CD4-positive, alpha-beta T cell treated with Interleukin-4 for 1 hour (primary cell): ENCODE results near the gene SH3BP1.
"Not testable (repeated sequence)": the region's sequence is repeated elsewhere in the genome, so short reads cannot be mapped to it uniquely, and the experiment has no call there.

Source experiments
- DNase-seq, 2 donors: peaks; one replicate each; pipeline ENCODE4 v3.0.0-alpha.2; 2020 to 2022

Gene SH3BP1, protein sequence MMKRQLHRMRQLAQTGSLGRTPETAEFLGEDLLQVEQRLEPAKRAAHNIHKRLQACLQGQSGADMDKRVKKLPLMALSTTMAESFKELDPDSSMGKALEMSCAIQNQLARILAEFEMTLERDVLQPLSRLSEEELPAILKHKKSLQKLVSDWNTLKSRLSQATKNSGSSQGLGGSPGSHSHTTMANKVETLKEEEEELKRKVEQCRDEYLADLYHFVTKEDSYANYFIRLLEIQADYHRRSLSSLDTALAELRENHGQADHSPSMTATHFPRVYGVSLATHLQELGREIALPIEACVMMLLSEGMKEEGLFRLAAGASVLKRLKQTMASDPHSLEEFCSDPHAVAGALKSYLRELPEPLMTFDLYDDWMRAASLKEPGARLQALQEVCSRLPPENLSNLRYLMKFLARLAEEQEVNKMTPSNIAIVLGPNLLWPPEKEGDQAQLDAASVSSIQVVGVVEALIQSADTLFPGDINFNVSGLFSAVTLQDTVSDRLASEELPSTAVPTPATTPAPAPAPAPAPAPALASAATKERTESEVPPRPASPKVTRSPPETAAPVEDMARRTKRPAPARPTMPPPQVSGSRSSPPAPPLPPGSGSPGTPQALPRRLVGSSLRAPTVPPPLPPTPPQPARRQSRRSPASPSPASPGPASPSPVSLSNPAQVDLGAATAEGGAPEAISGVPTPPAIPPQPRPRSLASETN

DNA sequence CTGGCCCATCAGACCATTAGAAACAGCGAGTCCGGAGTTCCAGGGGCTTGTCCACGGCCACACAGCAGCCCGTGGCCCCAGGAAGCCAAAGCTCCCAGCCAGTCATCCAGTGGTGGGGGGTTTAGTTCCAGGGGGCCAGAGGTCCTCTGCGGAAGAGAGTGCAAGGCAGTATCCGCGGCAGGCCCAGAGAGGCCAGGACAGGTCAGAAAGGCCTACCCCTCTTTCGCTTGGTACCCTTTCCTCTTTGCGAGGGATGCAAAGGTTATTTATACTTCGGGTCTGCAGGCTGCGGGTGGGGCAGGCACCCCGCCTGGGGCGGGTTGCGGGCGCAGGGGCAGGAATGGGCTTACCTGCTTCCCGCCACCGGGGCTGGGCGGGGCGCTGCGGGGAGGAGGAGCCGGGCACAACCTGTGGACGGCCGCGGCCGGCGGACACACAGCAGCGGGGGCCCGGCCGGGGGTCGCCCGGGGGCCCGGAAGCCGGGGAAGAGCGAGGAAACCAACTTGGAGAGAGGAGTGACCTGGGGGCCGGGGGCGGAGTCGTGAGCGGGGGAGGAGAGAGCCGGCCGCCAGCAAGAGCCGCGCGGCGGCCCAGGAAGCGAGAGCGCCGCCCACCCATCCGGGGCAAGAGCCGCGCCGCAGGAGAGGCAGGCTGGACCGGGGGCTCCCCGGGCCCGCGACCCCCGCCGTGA, at the start of gene SH3BP1:
Gene SH3BP1 (plus strand): TSS at position 600 of the 691 bp plus-strand sequence. CDS start 119 bp downstream, outside the sequence.
- DNase-seq = peak; percentile 42 to 64

DNA sequence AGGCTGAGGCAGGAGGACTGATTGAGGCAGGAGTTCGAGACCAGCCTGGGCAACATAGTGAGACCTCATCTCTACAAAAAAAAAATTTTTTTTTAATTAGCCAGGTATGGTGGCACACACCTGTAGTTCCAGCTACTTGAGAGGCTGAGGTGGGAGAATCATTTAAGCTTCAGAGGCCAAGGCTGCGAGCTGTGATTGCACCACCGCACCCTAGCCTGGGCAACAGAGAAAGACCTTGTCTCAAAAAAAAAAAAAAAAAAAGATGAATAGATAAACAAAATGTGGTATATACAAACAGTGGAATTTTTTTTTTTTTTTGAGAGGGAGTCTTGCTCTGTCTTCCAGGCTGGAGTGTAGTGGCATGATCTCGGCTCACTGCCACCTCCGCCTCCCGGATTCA, 48.4 kb upstream of the SH3BP1 start:
- not testable (repeated sequence) for DNase-seq

DNA sequence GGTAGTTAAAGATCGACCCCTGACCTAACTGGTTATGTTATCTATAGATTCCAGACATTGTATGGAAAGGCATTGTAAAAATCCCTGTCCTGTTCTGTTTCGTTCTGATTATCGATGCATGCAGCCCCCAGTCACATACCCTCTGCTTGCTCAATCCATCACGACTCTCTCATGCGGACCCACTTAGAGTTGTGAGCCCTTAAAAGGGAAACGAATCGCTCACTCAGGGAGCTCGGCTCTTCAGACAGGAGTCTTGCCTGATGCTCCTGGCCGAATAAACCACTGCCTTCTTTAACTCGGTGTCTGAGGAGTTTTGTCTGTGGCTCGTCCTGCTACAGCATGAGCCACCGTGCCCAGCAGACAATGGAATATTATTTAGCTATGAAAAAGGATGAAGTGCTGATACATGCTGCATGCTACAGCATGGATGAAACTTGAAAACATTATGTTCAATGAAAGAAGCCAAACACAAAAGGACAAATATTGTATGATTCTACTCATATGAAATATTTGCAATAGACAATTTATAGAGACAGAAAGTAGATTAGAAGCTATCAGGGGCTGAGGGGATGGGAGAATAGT, 47.6 kb upstream of the SH3BP1 start:
- no peak for DNase-seq

DNA sequence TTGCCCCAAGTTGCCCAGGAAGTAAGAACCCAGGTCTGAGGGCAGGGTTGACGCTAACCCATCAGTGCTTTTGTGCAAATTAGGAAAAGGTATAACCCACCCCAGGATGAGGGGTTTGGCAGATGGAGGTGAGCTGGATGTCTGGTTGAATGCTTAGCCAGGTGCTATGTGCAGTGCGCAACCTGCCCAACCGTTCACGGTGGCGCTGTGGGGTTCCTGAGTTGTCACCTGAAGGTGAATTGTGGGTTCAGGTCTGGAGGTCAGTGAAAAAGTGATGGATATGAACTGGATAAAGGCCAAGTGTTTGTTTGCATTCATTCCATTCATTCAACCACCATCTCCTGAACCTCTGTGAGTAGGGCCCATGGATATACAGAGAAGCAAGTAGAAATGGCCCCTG, 45.2 kb upstream of the SH3BP1 start:
- no peak for DNase-seq

DNA sequence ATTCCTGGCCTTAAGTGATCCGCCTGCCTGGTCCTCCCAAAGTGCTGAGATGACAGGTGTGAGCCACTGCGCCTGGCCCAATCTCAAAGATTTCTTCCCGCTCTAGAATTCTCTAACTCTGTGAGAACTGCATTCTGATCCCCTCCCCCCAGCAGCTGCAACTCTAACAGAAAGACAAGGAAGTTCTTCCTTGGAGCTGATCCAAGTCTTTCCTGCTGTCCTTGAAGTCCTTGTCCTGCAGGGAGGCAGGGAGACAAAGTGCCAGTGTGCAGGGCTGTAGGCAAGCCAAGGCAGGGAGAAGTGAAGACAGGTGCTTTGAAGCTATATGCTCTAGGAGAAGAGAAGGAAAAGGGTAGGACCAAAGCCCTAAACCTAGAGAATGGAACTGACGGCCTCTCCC, 40.3 kb upstream of the SH3BP1 start:
- no peak for DNase-seq

DNA sequence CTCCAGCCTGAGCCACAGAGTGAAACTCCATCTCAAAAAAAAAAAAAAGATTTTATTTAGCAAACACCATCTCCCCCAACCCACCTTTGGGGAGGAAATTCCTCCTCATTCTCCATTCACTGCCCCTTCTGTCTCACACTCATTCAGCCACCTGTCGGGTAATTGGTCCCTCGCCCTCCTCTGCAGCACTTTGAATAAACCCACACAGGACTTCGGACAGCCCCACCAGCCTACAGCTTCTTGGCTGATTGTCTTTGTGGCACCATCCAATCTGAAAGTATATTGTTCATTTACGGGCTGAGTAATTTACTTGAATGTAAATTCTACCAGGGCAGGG, 38.3 kb upstream of the SH3BP1 start:
- DNase-seq = no peak

DNA sequence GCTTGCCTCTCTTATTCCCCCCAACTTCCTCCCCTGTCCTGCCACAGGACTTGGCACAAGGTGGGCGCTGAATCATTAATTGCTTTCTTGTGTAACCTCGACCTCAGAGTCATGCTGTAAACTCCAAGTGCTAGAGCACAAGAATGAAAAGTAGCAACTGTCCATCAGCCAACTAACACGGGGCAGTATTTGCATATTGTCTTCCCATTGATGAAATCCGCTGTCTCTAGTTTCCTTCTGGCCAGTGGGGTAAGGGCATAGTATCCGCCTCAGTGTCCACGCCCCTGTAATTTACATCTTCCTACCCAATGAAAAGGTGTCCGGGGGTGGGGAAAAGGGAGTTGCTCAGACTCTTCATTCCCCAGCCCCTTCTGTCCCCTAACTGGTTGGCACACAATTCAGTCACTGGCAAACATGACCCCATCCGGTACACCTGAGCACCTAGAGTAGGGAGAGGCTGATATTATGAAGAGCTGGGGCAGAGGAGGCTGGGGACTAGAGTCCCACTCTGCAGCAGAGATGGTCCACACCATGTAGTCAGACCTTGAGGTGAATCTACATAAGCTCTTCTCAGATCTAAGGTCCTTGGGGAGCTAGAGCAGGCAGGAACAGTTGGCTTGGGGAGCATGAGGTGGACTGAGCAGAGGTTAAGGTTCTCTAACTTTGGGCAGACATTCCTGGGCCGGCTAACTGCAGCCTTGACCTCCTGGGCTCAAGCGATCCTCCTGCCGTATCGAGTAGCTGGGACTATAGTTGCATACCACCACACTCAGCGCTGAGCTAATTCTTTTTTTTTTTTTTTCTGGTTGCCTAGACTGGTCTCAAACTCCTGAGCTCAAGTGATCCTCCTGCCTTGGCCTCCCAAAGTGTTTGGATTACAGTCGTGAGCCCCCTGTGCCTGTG, 37.7 kb upstream of the SH3BP1 start:
- no peak for DNase-seq

DNA sequence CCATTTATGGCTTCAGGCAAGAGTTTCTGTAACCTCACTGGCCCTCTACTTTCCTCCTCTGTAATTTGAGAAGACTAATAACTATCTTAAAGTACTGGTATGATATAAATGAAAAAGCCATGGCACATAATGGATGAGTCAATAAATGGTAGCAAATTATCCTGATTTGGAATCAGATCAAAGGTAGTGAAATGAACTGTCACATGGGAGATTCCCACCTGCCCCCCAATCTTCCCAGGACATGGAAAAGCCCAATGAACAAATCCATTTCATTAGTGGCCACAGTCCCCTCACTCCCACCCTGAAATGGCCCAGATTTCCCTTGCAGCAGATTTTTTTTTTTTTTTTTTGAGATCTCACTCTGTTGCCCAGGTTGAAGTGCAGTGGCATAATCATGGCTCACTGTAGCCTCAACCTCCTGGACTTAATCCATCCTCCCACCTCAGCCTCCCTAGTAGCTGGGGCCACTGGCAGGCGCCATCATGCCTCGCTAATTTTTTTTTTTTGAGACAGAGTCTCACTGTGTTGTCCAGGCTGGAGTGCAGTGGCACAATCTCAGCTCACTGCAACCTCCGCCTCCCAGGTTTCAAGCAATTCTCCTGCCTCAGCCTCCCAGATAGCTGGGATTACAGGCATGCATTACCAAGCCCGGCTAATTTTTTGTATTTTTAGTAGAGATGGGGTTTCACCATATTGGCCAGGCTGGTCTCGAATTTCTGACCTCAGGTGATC, 36.8 kb upstream of the SH3BP1 start:
- not testable (repeated sequence) for DNase-seq

DNA sequence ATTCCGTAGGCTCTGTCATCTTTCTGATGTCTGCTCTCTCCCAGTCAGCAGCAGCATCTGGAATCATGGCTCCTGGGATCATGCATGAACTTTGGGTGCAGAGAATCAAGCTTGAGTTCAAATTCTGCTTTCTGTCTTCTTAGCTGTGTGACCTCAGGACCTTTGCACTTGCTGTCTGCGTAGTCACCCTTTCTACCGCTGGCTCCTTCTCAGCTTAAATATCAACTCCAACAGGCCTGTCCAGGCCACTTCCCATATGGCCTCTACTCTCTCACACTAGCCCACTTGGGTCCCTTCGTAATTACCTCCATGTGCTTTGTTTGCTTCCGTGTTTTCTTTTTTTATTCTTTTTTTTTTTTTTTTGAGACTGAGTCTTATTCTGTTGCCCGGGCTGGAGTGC, 35.4 kb upstream of the SH3BP1 start:
- DNase-seq = no peak

DNA sequence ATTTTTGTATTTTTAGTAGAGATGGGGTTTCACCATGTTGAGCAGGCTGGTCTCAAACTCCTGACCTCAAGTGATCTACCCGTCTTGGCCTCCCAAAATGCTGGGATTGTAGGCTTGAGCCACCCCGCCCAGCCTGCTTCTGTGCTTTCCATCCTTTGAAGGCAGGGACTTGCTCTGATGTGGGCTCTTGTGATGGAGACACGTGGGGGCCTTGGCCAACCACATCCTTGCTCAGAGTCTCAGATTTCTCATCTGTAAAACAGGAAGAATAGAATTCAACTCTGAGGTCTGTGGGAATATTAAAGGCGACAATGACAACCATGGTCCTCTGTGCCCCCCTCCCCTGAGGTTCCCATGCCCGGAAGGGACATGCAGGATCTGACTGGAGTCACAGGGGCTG, 34.6 kb upstream of the SH3BP1 start:
- peak; percentile 51 to 73 for DNase-seq

DNA sequence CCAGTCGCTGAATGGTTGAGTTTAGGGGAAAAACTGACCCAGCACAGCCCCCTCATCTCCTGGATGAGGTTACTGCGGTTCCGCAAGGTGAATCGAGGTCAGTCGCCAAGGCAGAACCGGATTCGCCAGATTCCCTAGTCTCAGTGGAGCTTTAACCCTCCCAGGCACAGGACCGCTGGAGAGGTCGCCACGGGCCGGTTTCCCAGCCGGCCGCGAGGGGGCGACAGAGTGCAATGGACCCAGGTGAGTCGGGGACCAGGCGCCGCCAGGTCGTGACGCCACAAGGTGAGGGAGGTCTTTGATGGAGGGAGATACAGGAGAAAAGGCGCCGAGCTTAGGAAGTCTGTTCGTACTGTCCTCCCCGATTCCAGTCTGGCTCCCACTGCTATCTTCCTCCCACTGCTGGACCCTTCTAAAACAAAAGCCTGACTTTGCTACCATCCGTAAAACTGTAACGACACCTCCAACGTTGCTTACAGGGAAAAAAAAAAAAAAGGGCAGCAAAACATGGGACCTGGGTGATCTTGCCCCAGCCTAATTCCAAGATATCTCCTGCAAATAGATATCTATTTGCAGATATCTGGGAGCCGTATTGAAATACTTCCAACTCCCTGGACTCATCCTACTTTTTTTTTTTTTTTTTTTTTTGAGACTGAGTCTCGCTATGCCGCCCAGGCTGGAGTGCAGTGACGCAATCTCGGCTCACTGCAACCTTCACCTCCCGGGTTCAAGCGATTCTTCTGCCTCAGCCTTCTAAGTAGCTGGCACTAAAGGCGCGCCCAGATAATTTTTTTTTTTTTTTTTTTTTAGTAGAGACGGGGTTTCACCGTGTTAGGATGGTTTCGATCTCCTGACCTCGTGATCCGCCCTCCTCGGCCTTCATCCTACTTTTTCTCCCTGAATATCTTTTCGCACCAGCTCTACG, 32.2 kb upstream of the SH3BP1 start:
- DNase-seq = peak; percentile 89 to 90

DNA sequence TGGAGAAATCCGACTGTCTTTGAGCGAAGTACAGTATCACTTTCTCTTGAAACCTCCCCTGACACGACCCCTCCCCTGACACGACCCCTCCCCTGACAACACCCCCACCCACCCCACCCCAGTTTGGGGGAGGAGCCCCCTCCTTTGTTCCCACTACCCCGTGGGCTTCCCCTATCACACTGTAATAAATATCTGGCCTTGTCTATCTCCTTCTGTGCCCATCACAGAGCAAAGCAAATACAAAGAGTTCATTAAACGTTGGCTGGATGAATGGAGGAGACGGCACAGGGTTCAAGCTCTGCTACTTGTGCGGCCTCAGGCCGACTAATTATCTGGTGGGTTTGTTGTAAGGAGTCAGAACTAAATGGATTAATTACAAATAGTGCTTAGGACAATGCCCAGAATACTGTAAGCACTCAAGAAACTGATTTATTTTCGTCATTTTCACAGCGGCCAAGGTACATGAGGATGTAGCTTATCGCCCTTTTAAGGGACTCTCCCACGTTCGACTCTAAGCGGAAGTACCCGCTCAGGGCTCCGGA, 31.5 kb upstream of the SH3BP1 start:
- no peak for DNase-seq

DNA sequence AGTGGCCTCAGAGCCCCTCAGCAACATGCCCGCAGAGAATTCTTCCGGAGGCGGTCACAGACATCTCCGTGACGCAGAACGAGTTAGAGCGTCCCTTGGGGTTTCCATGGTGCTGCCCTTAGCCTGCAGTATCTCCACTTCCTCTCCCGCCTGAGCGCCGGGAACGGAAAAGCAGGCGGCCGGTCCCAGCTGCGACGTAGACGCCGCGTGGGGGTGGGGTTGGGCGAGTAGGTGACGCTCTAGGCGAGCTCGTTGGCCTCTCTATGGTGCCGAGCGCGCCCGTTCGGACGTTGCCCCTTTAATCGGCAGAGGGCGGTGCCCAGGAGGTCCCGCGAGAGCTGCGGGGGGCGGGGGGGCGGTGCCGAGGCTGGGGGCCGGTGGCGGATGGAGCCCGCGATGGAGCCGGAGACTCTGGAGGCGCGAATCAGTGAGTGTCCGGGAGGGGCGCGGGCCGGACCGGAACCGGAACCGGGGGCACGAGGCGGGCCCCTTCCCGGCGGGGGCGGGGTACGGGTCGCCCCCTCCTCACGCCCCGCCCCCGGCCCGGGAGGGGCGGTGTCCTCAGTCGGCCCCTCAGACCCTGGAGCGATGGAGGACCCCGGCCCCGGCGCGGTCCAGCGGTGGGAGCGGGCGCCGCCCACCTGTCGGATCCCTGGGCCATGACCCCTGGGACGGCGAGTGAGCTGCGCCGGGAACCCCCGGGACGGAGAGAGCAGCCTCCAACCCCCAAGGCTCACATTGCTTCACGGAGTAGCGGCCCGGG, 30.8 kb upstream of the SH3BP1 start, which contains the start of gene GGA1:
Gene GGA1 (plus strand): TSS at position 358 of the 763 bp plus-strand sequence. CDS start 27 bp downstream, at position 385.
- peak; percentile 98 to 99 for DNase-seq

DNA sequence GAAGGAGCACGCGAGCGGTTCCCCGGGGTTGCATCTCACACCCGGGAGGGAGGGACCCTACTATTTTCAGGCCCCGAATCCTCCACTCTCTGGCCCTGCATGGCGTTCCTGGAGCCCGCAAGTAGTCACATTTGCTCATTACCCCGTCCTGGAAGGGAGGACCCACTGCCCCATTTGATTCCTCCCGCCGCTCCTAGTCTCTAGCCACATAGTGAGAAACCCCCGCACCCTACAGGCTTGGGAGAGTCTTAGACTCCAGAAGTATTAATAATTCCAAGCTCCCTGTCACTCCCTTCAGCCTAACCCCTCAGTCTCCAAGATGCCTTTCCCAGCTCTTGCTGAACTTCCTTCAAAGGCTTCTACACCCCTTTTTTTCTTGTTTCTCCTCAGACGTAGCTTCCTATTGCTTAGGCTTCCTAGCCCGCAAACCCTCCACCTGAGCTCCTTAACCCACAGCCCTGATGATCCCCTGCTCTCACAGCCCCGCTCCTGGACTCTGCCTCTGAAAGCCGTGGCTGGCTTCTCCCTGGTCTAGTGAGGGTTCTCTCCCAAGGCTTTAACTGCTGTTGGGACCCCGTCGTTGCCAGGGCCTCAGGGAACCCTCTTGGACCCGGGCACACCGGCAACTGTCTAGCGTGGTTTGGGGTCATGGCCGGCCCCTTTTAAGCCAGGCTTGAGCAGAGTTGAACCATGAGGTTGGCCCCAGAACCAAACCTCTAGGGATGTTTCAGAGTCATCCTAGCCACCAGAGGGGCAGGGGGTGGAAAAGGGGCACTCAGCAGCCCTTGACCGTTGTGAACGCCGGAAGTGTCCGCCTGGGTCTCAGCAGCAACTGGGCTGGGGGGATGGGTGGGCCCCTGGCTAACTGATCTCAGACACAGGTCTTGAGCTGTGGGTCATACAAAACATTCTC, 30.0 kb upstream of the SH3BP1 start:
- no peak for DNase-seq

DNA sequence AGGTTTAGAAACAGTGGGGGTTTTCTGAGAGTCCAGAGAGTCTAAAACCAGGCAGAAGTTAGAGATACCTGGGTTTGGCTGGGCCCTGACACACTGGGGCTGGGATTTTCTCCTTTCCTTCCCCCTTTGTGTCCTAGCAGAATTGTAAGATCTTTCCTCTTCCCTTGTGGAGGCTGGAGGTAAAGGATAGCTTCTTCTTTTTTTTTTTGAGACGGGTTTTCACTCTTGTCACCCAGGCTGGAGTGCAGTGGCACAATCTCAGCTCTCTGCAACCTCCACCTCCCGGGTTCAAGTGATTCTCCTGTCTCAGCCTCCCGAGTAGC, 29.4 kb upstream of the SH3BP1 start:
- DNase-seq = not testable (repeated sequence)

DNA sequence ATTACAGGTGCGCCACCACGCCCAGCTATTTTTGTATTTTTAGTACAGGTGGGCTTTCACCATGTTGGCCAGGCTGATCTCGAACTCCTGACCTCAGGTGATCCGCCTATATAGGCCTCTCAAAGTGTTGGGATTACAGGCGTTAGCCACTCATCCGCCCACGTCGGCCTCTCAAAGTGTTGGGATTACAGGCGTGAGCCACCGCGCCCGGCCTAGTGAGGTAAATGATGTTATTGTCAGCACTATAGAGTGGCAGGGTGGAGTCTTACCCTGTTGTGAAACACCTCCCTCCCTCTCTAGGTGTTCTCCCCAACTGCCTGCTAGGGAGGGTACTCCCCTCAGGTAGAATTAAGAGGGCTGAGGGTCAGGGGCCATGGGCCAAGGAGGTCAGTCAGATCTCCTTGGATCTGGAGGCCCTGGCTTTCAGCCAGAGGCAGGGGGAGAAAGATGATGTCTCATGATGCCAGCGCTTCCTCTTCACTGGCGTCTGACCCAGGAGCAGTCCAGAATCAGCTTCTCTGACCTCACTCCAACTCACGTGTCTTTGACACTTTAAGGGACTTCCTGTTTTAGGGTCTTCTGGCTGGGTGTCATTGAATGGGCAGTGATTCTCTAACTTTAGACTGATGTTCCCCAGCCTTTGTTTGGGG, 28.9 kb upstream of the SH3BP1 start:
- DNase-seq = peak in 1 of 2 donors; percentile 71

DNA sequence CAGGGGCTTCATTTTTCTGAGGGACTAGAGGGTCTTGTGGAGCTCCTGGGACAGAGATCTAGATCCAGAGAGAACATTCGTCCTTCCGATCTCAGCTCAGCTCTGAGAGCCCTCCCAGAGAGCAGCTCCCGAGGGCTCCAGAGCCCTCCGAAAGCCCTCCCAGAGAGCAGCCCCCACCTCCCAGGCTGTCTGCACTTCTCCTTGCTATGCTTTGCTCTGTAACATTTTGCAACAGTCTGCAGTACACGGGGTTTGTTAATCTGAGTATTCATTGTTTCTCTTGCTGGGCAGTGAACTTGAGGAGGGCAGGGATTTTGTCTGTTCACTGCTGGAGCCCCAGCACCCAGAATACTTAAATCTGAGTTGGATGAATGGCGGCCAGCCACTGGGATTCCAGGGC, 28.3 kb upstream of the SH3BP1 start:
- no peak for DNase-seq
